ENCODE measurements around the gene FMN1. TPM values are rescaled to one million over a fixed set of nuclear protein-coding genes. Genes with fewer than 3 reads are reported as not detected.

The FMN1 gene
- total RNA-seq, 1 donor from 2014 or later, result 0.02 TPM

GRCh38 chr15:33051528-33051927 is 143.0 kb downstream of the FMN1 start:
- intact Hi-C loops (cut with micrococcal nuclease), result no loop called here
- Mint-ChIP-seq H3K36me3 (ENCODE audit: low read depth) (no peaks in the 10 kb centered on the region), H3K4me1 (no peaks in the 10 kb centered on the region), H3K27me3 (no peaks in the 10 kb centered on the region), H3K27ac (no peak overlapping the region), H3K4me3 (no peak overlapping the region), H3K9me3 (no peaks in the 10 kb centered on the region)
- DNase-seq, result peak; percentile 28

- Mint-ChIP-seq H3K4me3 (no peak overlapping the region), H3K4me1 (no peaks in the 10 kb centered on the region), H3K36me3 (ENCODE audit: low read depth) (no peaks in the 10 kb centered on the region), H3K9me3 (peaks cover 2% of the 10 kb centered on the region), H3K27ac (no peak overlapping the region), H3K27me3 (no peaks in the 10 kb centered on the region)
- DNase-seq, result no peak
- intact Hi-C loops (cut with micrococcal nuclease), result no loop called here
These were observed 146.3 kb downstream of the FMN1 start for GRCh38 chr15:33048255-33048654.

- Mint-ChIP-seq H3K27ac (no peak overlapping the region), H3K27me3 (no peaks in the 10 kb centered on the region), H3K9me3 (peaks cover 7% of the 10 kb centered on the region), H3K36me3 (ENCODE audit: low read depth) (no peaks in the 10 kb centered on the region), H3K4me3 (no peak overlapping the region), H3K4me1 (no peaks in the 10 kb centered on the region)
- DNase-seq, result no peak
- intact Hi-C loops (cut with micrococcal nuclease), result no loop called here
These were observed 147.4 kb downstream of the FMN1 start for GRCh38 chr15:33047077-33047476.

GRCh38 chr15:33046329-33046728 is 148.2 kb downstream of the FMN1 start:
- no peaks in the 10 kb centered on the region for H3K36me3 Mint-ChIP-seq (ENCODE audit: low read depth)
- H3K4me3 Mint-ChIP-seq, result no peak overlapping the region
- no peaks in the 10 kb centered on the region for H3K27me3 Mint-ChIP-seq
- no peaks in the 10 kb centered on the region for H3K4me1 Mint-ChIP-seq
- no peak for DNase-seq
- peaks cover 7% of the 10 kb centered on the region for H3K9me3 Mint-ChIP-seq
- no peak overlapping the region for H3K27ac Mint-ChIP-seq
- intact Hi-C loops (cut with micrococcal nuclease), result no loop called here

- DNase-seq, result no peak
- Mint-ChIP-seq H3K27me3 (no peaks in the 10 kb centered on the region), H3K27ac (no peak overlapping the region), H3K9me3 (peaks cover 7% of the 10 kb centered on the region), H3K36me3 (ENCODE audit: low read depth) (no peaks in the 10 kb centered on the region), H3K4me1 (no peaks in the 10 kb centered on the region), H3K4me3 (no peak overlapping the region)
- intact Hi-C loops (cut with micrococcal nuclease), result no loop called here
These were observed 149.3 kb downstream of the FMN1 start for GRCh38 chr15:33045066-33045810.

- intact Hi-C loops (cut with micrococcal nuclease), result no loop called here
- Mint-ChIP-seq H3K27me3 (no peaks in the 10 kb centered on the region), H3K4me3 (no peak overlapping the region)
These were observed 149.9 kb downstream of the FMN1 start for GRCh38 chr15:33044598-33044997.

GRCh38 chr15:33043636-33044035 is 150.9 kb downstream of the FMN1 start:
- Mint-ChIP-seq H3K9me3 (peaks cover 7% of the 10 kb centered on the region), H3K4me1 (no peaks in the 10 kb centered on the region), H3K27ac (no peak overlapping the region), H3K36me3 (ENCODE audit: low read depth) (no peaks in the 10 kb centered on the region), H3K4me3 (no peak overlapping the region), H3K27me3 (no peaks in the 10 kb centered on the region)
- no peak for DNase-seq
- intact Hi-C loops (cut with micrococcal nuclease), result no loop called here

More at GRCh38 chr15:33044598-33044997, 149.9 kb downstream of the FMN1 start:
- Mint-ChIP-seq H3K27ac (no peak overlapping the region), H3K9me3 (peaks cover 7% of the 10 kb centered on the region), H3K36me3 (ENCODE audit: low read depth) (no peaks in the 10 kb centered on the region), H3K4me1 (no peaks in the 10 kb centered on the region)
- DNase-seq, result no peak

- H3K27me3 Mint-ChIP-seq, result no peaks in the 10 kb centered on the region
- intact Hi-C loops (cut with micrococcal nuclease), result no loop called here
- H3K4me1 Mint-ChIP-seq, result no peaks in the 10 kb centered on the region
- DNase-seq, result no peak
- H3K36me3 Mint-ChIP-seq (ENCODE audit: low read depth), result no peaks in the 10 kb centered on the region
- H3K4me3 Mint-ChIP-seq, result no peak overlapping the region
- peaks cover 7% of the 10 kb centered on the region for H3K9me3 Mint-ChIP-seq
- no peak overlapping the region for H3K27ac Mint-ChIP-seq
These were observed 154.0 kb downstream of the FMN1 start for GRCh38 chr15:33040496-33040895.

GRCh38 chr15:33034588-33034987 is 159.9 kb downstream of the FMN1 start:
- Mint-ChIP-seq H3K4me3 (no peak overlapping the region), H3K4me1 (no peaks in the 10 kb centered on the region), H3K27ac (no peak overlapping the region), H3K9me3 (no peaks in the 10 kb centered on the region), H3K27me3 (no peaks in the 10 kb centered on the region), H3K36me3 (ENCODE audit: low read depth) (no peaks in the 10 kb centered on the region)
- no peak for DNase-seq
- intact Hi-C loops (cut with micrococcal nuclease), result no loop called here

- Mint-ChIP-seq H3K27me3 (peaks cover 5% of the 10 kb centered on the region), H3K4me1 (peaks cover 2% of the 10 kb centered on the region), H3K27ac (no peak overlapping the region), H3K9me3 (no peaks in the 10 kb centered on the region), H3K4me3 (no peak overlapping the region), H3K36me3 (ENCODE audit: low read depth) (no peaks in the 10 kb centered on the region)
- no peak for DNase-seq
- intact Hi-C loops (cut with micrococcal nuclease), result no loop called here
These were observed 162.5 kb downstream of the FMN1 start for GRCh38 chr15:33032053-33032452.

- Mint-ChIP-seq H3K4me3 (no peak overlapping the region), H3K4me1 (peaks cover 2% of the 10 kb centered on the region), H3K36me3 (ENCODE audit: low read depth) (no peaks in the 10 kb centered on the region), H3K9me3 (no peaks in the 10 kb centered on the region), H3K27me3 (peaks cover 5% of the 10 kb centered on the region), H3K27ac (no peak overlapping the region)
- DNase-seq, result no peak
- intact Hi-C loops (cut with micrococcal nuclease), result no loop called here
These were observed 163.1 kb downstream of the FMN1 start for GRCh38 chr15:33031324-33031821.

GRCh38 chr15:33030315-33030714 is 164.2 kb downstream of the FMN1 start:
- no peaks in the 10 kb centered on the region for H3K36me3 Mint-ChIP-seq (ENCODE audit: low read depth)
- H3K27me3 Mint-ChIP-seq, result peaks cover 5% of the 10 kb centered on the region
- intact Hi-C loops (cut with micrococcal nuclease), result no loop called here
- H3K9me3 Mint-ChIP-seq, result no peaks in the 10 kb centered on the region
- H3K4me1 Mint-ChIP-seq, result peaks cover 2% of the 10 kb centered on the region
- H3K4me3 Mint-ChIP-seq, result no peak overlapping the region
- H3K27ac Mint-ChIP-seq, result no peak overlapping the region
- DNase-seq, result no peak

GRCh38 chr15:33029109-33029652 is 165.3 kb downstream of the FMN1 start:
- Mint-ChIP-seq H3K27ac (no peak overlapping the region), H3K36me3 (ENCODE audit: low read depth) (no peaks in the 10 kb centered on the region), H3K4me1 (peaks cover 2% of the 10 kb centered on the region), H3K9me3 (no peaks in the 10 kb centered on the region), H3K4me3 (no peak overlapping the region), H3K27me3 (peaks cover 5% of the 10 kb centered on the region)
- no peak for DNase-seq
- intact Hi-C loops (cut with micrococcal nuclease), result no loop called here

GRCh38 chr15:33028495-33028894 is 166.0 kb downstream of the FMN1 start:
- intact Hi-C loops (cut with micrococcal nuclease), result no loop called here
- Mint-ChIP-seq H3K4me3 (no peak overlapping the region), H3K27ac (no peak overlapping the region), H3K27me3 (peaks cover 5% of the 10 kb centered on the region), H3K9me3 (no peaks in the 10 kb centered on the region), H3K36me3 (ENCODE audit: low read depth) (no peaks in the 10 kb centered on the region), H3K4me1 (peaks cover 2% of the 10 kb centered on the region)
- no peak for DNase-seq

Measured in activated CD4-positive, alpha-beta T cell treated with anti-CD3 and anti-CD28 coated beads, Interleukin-2, amount 10 ng/mL, durations not matched to agents 24 days and 14 days (primary cell).